Middle frontal gyrus (tissue), 1 donor: ENCODE results near the gene ACAP2.

Experiments used
- DNase-seq: peaks from one replicate; pipeline ENCODE4 v3.0.0-alpha.2; 2015; ENCODE audit warnings: low spot score; ENCODE audit errors: extremely low spot score

The ACAP2 gene

GRCh38 chr3:195260280-195260905 is 182.4 kb downstream of the ACAP2 start:
- no peak for DNase-seq

GRCh38 chr3:195259475-195260279 is 183.1 kb downstream of the ACAP2 start:
- DNase-seq, result peak; percentile 32

DNA sequence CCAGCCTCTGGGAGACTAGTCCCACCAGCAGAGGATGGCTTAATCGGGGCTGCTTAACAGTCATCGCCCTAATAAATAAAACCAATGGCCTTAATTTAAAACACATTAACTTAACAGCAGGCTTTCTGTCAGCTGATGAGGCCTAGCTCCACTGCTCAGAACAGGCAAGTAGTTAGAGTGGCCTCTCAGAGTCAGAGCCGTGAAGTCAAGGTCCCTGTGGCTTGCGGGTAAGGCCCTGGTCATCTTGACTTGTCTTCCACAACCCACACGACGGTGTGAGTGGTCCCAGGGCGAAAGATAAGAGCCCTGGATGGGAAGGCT is 183.7 kb downstream of the ACAP2 start:
- no peak for DNase-seq

GRCh38 chr3:195258449-195259153 is 184.2 kb downstream of the ACAP2 start:
- DNase-seq, result no peak

DNA sequence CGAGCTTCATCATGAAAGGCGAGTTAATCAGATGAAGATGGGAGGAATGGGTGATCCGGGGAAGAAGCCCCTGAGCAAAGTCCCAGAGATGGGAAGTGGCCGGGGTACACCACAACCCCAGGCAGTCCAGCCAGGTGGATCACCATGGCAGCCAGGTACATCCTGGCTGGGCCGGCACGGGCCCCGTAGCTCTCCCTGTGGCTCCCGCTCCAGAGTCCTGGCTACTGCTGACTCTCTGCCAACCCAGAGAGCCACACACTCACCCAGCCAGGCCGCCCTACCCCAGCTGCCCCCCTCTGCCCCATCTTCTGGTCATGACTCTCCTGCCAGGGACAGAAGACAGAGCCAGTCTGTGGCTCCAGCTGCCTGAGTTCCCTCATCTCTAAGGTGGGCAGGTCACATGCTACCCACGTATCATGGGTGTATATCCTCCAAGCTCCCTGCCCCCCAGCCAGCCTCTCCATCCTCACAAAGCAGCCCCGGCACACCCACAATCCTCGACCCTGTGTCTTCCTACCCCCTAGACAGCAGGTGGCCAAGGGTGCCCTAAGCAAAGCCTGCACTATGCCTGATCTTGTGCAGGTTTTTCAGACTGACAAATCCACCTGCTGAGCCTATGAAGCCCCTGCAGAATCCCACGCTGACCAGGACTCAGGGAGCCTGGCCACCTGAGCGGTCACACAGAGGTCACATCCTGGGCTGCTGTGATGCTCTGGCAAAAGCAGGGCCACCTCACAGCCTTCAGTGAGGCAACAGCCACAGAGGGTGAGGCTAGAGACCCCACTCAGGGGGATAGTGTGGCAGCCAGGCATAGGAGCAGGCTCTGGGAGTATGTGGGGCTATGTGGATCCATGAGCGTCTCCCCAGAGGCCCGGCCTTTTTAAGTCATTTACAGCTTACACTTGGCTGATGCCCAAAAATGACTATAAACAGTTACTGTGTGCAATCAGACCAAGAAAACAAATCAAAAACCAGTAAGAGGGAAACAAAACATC is 185.1 kb downstream of the ACAP2 start:
- no peak for DNase-seq

GRCh38 chr3:195256639-195257453 is 186.0 kb downstream of the ACAP2 start:
- DNase-seq, result no peak

DNA sequence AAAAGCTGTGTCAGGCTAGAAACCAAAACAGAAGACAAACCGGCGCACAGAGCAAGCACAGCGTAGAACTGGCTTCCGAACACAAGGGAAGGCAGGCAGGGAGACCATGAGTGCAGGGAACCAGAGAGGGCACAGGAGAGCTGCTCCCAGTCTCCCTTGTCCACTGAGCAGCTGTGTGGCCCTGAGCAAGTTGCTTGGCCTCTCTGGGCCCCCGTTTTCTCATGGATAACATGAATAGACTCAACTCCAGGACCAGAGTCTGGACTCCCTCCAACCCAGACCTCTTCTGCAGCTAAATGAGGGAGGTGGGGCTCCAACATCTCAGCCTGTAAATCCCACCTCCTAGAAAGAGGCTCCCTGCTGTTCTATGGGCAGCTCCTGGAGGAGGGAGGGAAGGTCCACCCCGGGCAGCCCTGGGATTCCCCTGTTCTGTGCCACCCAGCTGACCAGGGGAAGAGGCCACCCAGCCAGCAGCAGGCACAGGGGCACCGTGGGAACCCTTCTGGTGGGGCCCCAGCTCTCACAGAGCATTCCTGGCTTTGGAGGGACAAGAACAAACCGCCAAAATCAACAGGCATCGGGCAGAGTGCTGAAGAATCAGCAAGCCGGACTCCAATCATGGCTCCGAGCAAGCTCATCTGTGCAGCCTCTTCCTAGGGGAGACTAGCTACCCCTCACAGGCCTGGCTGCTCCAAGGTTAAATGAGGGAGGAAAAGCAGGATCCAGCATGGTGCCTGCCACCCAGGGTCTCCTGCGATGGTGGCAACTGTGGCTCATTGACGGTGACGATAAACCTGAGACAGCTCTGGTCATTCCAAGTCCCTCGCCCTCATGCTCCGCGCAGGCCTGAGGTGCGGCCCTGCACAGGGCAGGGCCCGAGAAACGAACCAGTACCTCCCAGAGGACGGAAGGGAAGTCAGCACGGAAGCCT is 187.0 kb downstream of the ACAP2 start:
- no peak for DNase-seq

- no peak for DNase-seq
These were observed 187.7 kb downstream of the ACAP2 start for GRCh38 chr3:195255176-195255500.

- DNase-seq, result no peak
These were observed 188.2 kb downstream of the ACAP2 start for GRCh38 chr3:195254454-195255175.

DNA sequence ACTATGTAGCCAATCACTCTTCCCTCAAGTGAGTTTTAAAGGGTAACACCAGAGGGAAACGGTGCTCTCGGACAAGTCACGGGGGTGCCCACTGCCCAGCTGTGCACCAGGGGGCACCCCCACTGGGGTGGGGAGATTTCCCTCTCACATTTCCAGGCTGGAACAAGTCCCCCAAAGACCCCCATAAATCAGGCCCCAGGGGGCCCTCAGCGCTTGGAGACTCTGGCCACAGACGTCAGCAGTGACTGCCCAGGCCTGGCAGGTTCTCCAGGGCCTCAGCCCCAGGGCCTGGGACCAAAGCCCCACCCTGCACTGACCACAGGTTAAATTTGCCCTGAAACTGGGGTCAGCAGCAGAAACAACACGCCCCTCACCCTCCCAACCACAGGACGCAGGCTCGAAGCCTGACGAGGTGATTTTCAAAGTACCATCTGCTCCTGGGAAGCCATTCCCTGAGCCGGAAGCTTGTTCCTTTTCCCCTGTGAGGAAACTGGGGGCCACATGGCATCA is 188.8 kb downstream of the ACAP2 start:
- DNase-seq, result no peak

DNA sequence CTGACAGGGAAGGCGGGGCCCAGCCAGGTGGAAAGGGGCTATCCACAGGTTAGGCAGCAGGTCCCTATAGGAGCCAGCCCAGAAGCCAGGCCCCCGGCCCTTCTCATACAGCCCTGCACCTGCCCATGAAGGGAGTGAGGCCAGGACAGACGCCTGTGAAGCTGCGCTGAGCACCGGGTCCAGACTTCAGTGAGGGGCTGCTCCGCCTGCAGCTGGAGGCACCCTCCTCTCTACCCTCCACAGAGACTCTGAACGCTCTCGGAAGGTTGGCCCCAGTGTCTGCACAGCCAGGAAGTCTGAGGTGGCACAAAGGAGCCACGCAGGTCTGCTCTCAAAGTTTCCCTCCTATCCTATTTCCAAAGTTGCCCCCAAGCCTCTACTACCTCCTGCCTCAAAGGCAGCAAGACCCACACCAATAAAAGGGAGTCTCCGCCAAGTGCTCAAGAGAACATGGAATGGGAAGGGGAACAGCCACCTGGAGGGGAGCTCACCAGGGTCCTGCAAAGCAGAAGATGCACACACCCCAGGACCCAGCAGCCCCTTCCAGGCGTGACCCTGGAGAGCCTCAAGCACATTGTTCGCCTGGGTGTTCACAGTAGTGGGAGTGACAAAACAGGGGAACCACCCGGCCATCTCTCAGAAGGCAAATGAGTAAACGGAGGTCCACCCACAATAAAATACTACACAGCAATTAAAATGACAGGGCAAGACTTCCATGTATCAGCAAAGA is 191.3 kb downstream of the ACAP2 start:
- DNase-seq, result no peak

- no peak for DNase-seq
These were observed 192.2 kb downstream of the ACAP2 start for GRCh38 chr3:195250473-195251251.

DNA sequence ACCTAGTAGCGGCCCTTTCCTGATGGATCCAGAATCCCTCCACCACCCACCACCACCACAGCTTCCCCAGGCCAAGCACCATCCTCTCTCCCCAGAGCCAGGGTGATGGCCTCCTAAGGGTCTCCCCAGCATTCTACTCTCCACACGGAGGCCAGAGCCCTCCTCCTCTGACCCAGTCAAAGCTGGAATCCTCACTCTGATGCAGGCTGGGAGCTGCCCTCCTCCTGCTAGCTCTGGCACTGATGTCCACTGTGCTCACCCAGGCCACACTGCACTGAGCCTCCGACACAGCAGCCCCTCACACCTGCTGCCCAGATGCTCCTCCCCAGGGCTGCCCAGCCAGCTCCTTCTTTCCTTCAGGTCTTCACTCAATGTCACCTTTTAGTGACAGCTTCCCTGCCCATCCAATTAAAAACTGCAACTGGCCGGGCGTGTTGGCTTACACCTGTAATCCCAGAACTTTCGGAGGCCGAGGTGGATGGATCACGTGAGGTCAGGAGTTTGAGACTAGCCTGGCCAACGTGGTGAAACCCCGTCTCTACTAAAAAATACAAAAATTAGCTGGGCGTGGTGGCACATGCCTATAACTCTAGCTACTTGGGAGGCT is 192.9 kb downstream of the ACAP2 start:
- DNase-seq, result no peak

DNA sequence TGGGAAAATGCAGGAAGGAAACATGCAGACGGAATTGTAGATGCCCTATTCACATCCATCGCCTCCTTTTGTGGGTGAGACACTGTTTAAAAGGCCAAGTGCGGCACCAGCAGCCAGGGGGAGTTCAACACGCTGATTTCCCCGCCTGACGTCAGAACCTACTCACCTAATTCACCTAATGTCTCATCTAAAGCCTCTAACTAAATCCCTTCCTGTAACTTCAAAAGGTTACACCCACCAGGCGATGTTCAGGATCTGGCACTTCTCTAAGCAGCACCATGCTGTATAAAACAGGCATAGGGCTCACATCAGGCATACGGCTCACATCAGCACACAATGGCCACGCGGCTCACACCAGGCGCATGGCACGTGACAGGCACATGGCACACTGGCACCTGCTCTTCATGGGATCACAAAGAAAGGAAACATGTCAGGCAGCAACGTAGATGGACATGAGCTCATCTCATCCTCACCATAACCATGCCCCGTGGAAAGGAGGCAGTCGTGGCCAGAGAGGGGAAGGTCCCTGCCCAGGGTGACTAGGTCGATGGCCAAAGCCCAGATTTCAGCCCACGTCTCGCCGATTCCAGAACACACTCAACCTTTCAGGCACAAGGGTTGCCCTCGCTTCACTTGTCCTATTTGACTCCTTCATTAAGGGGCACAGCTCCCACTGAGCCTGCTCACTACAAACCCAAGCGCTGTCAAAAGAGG is 193.6 kb downstream of the ACAP2 start:
- no peak for DNase-seq

DNA sequence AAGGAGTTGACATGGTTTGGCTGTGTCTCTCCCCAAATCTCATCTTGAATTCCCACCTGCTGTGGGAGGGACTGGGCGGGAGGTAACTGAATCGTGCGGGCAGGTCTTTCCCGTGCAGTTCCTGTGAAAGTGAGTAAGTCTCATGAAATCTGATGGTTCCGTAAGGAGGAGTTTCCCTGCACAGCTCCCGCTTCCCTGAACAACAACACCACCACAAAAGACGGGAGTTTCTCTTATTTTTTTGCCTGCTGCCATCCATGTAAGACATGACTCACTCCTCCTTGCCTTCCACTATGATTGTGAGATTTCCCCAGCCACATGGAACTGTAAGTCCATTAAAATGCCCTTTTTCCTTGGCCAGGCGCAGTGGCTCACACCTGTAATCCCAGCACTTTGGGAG is 194.5 kb downstream of the ACAP2 start:
- DNase-seq, result no peak

DNA sequence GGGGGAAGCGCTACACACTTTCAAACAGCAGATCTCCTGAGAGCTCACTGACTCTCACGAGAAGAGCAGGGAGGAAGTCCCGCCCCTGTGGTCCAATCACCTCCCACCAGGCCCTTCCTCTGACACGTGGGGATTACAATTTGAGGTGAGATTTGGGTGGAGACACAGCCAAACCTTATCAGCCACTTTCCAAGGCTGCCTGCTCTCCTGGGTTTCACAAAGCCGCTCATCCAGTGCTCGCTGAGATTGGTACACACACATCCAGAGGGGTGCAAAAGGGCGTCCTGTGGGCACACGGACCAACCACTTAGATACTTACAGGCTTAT is 195.0 kb downstream of the ACAP2 start:
- no peak for DNase-seq
